Mesendoderm (in vitro differentiated cells): ENCODE measurements around the gene AHSA1.

Source experiments
- DNase-seq: peaks from one replicate; pipeline ENCODE4 v3.0.0; 2013
- H2AK5ac ChIP-seq: 2 replicates; pipeline ENCODE4 v1.6.1; 2013; ENCODE audit warnings: low read length, inconsistent platforms
- H2BK120ac ChIP-seq: 2 replicates; pipeline ENCODE4 v1.6.1; 2013; ENCODE audit warnings: low read depth, mild to moderate bottlenecking, low read length, moderate library complexity, mixed read lengths
- H2BK15ac ChIP-seq: replicated peaks from 2 replicates; pipeline ENCODE4 v1.6.1; 2013; ENCODE audit warnings: low read depth, mild to moderate bottlenecking, moderate library complexity
- H2BK5ac ChIP-seq: 2 replicates; pipeline ENCODE4 v1.6.1; 2013; ENCODE audit warnings: low read length, inconsistent platforms
- H3K18ac ChIP-seq: 2 replicates; pipeline ENCODE4 v1.6.1; 2013; ENCODE audit warnings: mild to moderate bottlenecking, low read length, mixed read lengths
- H3K23ac ChIP-seq: one replicate; pipeline ENCODE4 v1.6.1; 2013; ENCODE audit warnings: low read length
- H3K27ac ChIP-seq: 2 replicates; pipeline ENCODE4 v1.5.1; 2013; ENCODE audit warnings: low read depth, mild to moderate bottlenecking, inconsistent platforms, low read length, moderate library complexity
- H3K27me3 ChIP-seq: 2 replicates; pipeline ENCODE4 v1.6.1; 2013; ENCODE audit warnings: low read length, control low read depth, mild to moderate bottlenecking, inconsistent platforms; ENCODE audit not compliant: insufficient read depth, poor library complexity
- H3K36me3 ChIP-seq: 2 replicates; pipeline ENCODE4 v1.6.1; 2013; ENCODE audit warnings: low read length, inconsistent platforms; ENCODE audit not compliant: control insufficient read depth, insufficient read depth
- H3K4ac ChIP-seq: one replicate; pipeline ENCODE4 v1.6.1; 2013; ENCODE audit warnings: low read depth, mild to moderate bottlenecking, low read length, moderate library complexity
- H3K4me1 ChIP-seq: 2 replicates; pipeline ENCODE4 v1.6.1; 2013; ENCODE audit warnings: low read depth, low read length, inconsistent platforms; ENCODE audit not compliant: control insufficient read depth
- H3K4me2 ChIP-seq: 2 replicates; pipeline ENCODE4 v1.6.1; 2013; ENCODE audit warnings: low read length
- H3K4me3 ChIP-seq: 2 replicates; pipeline ENCODE4 v1.5.1; 2013; ENCODE audit warnings: mild to moderate bottlenecking, low read length
- H3K56ac ChIP-seq: one replicate; pipeline ENCODE4 v1.6.1; 2013; ENCODE audit warnings: low read length
- H3K79me1 ChIP-seq: 2 replicates; pipeline ENCODE4 v1.6.1; 2013; ENCODE audit warnings: low read length, inconsistent platforms
- H3K79me2 ChIP-seq: 2 replicates; pipeline ENCODE4 v1.6.1; 2013; ENCODE audit warnings: mild to moderate bottlenecking, low read length; ENCODE audit not compliant: control insufficient read depth, insufficient read depth
- H3K9ac ChIP-seq: 2 replicates; pipeline ENCODE4 v1.6.1; 2013; ENCODE audit warnings: low read length, inconsistent platforms
- H4K5ac ChIP-seq: one replicate; pipeline ENCODE4 v1.6.1; 2013; ENCODE audit warnings: low read length
- H4K8ac ChIP-seq: one replicate; pipeline ENCODE4 v1.6.1; 2013; ENCODE audit warnings: low read depth, mild to moderate bottlenecking, control low read depth, low read length, moderate library complexity
- WGBS: extraction: QIAGEN DNeasy Blood & Tissue Kit; methylation state at CpG from one replicate; pipeline ENCODE4 v1.1.7; 2013; ENCODE audit warnings: low lambda C conversion rate, missing lambda C conversion rate; ENCODE audit not compliant: insufficient coverage; ENCODE audit errors: extremely low coverage; 5-methylcytosine and 5-hydroxymethylcytosine counted together

The AHSA1 gene

GRCh38 chr14:77439861-77440260 is 18.0 kb upstream of the AHSA1 start:
- Histone ChIP-seq H3K36me3 (peaks cover under 1% of the 10 kb centered on the region), H3K4me3 (no peak overlapping the region), H3K27me3 (no peaks in the 10 kb centered on the region), H3K79me1 (no peaks in the 10 kb centered on the region), H3K9ac (no peak overlapping the region), H3K79me2 (no peaks in the 10 kb centered on the region), H3K4me2 (no peak overlapping the region), H2BK15ac (no peak overlapping the region), H3K4ac (no peak overlapping the region), H4K8ac (no peak overlapping the region), H2AK5ac (no peak overlapping the region), H3K23ac (no peak overlapping the region), H3K4me1 (no peaks in the 10 kb centered on the region), H4K5ac (no peak overlapping the region), H2BK120ac (no peak overlapping the region), H3K27ac (no peak overlapping the region), H2BK5ac (no peak overlapping the region), H3K56ac (no peak overlapping the region), H3K18ac (no peak overlapping the region)
- no peak for DNase-seq
- WGBS = no CpG with 5 or more reads among the region's 4 CpGs

GRCh38 chr14:77442196-77442595 is 15.7 kb upstream of the AHSA1 start:
- H4K5ac ChIP-seq = no peak overlapping the region
- H3K27ac ChIP-seq = no peak overlapping the region
- H3K4ac ChIP-seq = no peak overlapping the region
- H2AK5ac ChIP-seq = no peak overlapping the region
- no peaks in the 10 kb centered on the region for H3K36me3 ChIP-seq
- H3K56ac ChIP-seq = no peak overlapping the region
- no peak overlapping the region for H3K23ac ChIP-seq
- no peak overlapping the region for H2BK5ac ChIP-seq
- H4K8ac ChIP-seq = no peak overlapping the region
- H3K4me2 ChIP-seq = no peak overlapping the region
- no peak overlapping the region for H3K9ac ChIP-seq
- H3K79me1 ChIP-seq = no peaks in the 10 kb centered on the region
- H3K18ac ChIP-seq = no peak overlapping the region
- no peaks in the 10 kb centered on the region for H3K79me2 ChIP-seq
- no peak overlapping the region for H3K4me3 ChIP-seq
- H3K4me1 ChIP-seq = no peaks in the 10 kb centered on the region
- no peaks in the 10 kb centered on the region for H3K27me3 ChIP-seq
- DNase-seq = no peak
- WGBS = no CpG with 5 or more reads among the region's 2 CpGs
- no peak overlapping the region for H2BK120ac ChIP-seq
- no peak overlapping the region for H2BK15ac ChIP-seq

GRCh38 chr14:77455966-77456640 is 1.8 kb upstream of the AHSA1 start:
- peaks cover 23% of the 10 kb centered on the region for H3K79me2 ChIP-seq
- H3K9ac ChIP-seq = peak overlapping the region; percentile 11
- no peak overlapping the region for H3K56ac ChIP-seq
- no peak overlapping the region for H3K27ac ChIP-seq
- no peak for DNase-seq
- H2BK15ac ChIP-seq = no peak overlapping the region
- H2BK120ac ChIP-seq = no peak overlapping the region
- H3K79me1 ChIP-seq = peaks cover 12% of the 10 kb centered on the region
- no peak overlapping the region for H2BK5ac ChIP-seq
- no peak overlapping the region for H4K5ac ChIP-seq
- H2AK5ac ChIP-seq = no peak overlapping the region
- whole genome bisulfite sequencing = no CpG with 5 or more reads among the region's 2 CpGs
- H3K4me1 ChIP-seq = peaks cover 2% of the 10 kb centered on the region
- H3K4ac ChIP-seq = no peak overlapping the region
- H3K4me3 ChIP-seq = no peak overlapping the region
- no peak overlapping the region for H4K8ac ChIP-seq
- H3K23ac ChIP-seq = no peak overlapping the region
- H3K36me3 ChIP-seq = peaks cover 2% of the 10 kb centered on the region
- H3K18ac ChIP-seq = no peak overlapping the region
- no peaks in the 10 kb centered on the region for H3K27me3 ChIP-seq
- H3K4me2 ChIP-seq = no peak overlapping the region

- H4K5ac ChIP-seq = no peak overlapping the region
- WGBS = no CpG with 5 or more reads among the region's 18 CpGs
- peak overlapping the region; percentile 17 for H2BK5ac ChIP-seq
- no peak overlapping the region for H2BK15ac ChIP-seq
- no peak overlapping the region for H3K4ac ChIP-seq
- H3K4me2 ChIP-seq = peak overlapping the region; percentile 91
- no peak for DNase-seq
- H3K4me3 ChIP-seq = peak overlapping the region; percentile 64
- peaks cover 2% of the 10 kb centered on the region for H3K36me3 ChIP-seq
- no peak overlapping the region for H2AK5ac ChIP-seq
- H4K8ac ChIP-seq = no peak overlapping the region
- no peak overlapping the region for H3K23ac ChIP-seq
- H3K18ac ChIP-seq = no peak overlapping the region
- peaks cover 23% of the 10 kb centered on the region for H3K79me2 ChIP-seq
- H3K79me1 ChIP-seq = peaks cover 14% of the 10 kb centered on the region
- H3K9ac ChIP-seq = peak overlapping the region; percentile 89
- peak overlapping the region; percentile 29 for H3K27ac ChIP-seq
- peaks cover 2% of the 10 kb centered on the region for H3K4me1 ChIP-seq
- H3K56ac ChIP-seq = peak overlapping the region; percentile 90
- no peak overlapping the region for H2BK120ac ChIP-seq
- H3K27me3 ChIP-seq = no peaks in the 10 kb centered on the region
Observed at GRCh38 chr14:77457115-77457521, 775 bp upstream of the AHSA1 start.

- H2BK5ac ChIP-seq = peak overlapping the region; percentile 44
- DNase-seq = peak; percentile 85
Observed at GRCh38 chr14:77458249-77458950, 507 bp downstream of the AHSA1 start.

More at GRCh38 chr14:77458249-77458950, 507 bp downstream of the AHSA1 start:
- peak overlapping the region; percentile 96 for H3K4me3 ChIP-seq
- H3K23ac ChIP-seq = no peak overlapping the region
- H3K79me1 ChIP-seq = peaks cover 14% of the 10 kb centered on the region
- H3K18ac ChIP-seq = peak overlapping the region; percentile 43
- H3K9ac ChIP-seq = peak overlapping the region; percentile 87
- H3K27me3 ChIP-seq = no peaks in the 10 kb centered on the region
- H4K8ac ChIP-seq = no peak overlapping the region
- peak overlapping the region; percentile 73 for H3K4me2 ChIP-seq
- peak overlapping the region; percentile 35 for H3K27ac ChIP-seq
- peak overlapping the region; percentile 99 for H3K56ac ChIP-seq
- no peak overlapping the region for H2BK120ac ChIP-seq
- H3K36me3 ChIP-seq = peaks cover 5% of the 10 kb centered on the region
- H2AK5ac ChIP-seq = peak overlapping the region; percentile 66
- peaks cover 2% of the 10 kb centered on the region for H3K4me1 ChIP-seq
- no peak overlapping the region for H2BK15ac ChIP-seq
- WGBS = no CpG with 5 or more reads among the region's 29 CpGs
- peak overlapping the region; percentile 93 for H3K4ac ChIP-seq
- peaks cover 23% of the 10 kb centered on the region for H3K79me2 ChIP-seq
- no peak overlapping the region for H4K5ac ChIP-seq
